NCI-H345 treated with DMSO at 0.1 percent for 48 hours (cell line): Measurements from ENCODE around the gene XIRP2.
"Not testable (repeated sequence)": the region's sequence is repeated elsewhere in the genome, so short reads cannot be mapped to it uniquely, and the experiment has no call there.

Experiments
- DNase-seq: peaks from one replicate; lab custom pipeline; 2025; ENCODE audit not compliant: unreplicated experiment; lab: John Stamatoyannopoulos, UW

XIRP2 gene

DNA sequence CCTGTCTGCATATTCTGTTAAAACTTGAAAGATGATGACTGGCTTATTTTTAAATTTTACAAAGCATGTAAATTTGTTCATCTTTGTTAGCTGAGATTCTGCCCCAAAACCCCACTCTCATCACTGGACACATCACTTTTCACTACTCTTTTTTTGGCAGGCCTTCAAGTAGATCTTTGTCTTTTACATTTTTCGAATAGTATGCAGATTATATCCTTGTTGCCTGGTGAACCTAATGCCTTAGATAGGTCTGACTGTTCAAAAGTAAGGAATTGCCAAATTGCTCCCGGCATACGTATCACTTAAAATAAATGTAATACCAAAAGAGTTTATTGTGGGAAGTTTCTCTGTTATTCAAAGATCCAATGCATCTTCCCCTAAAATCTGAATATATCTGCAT lies 303.3 kb downstream of the XIRP2 start:
- no peak for DNase-seq

DNA sequence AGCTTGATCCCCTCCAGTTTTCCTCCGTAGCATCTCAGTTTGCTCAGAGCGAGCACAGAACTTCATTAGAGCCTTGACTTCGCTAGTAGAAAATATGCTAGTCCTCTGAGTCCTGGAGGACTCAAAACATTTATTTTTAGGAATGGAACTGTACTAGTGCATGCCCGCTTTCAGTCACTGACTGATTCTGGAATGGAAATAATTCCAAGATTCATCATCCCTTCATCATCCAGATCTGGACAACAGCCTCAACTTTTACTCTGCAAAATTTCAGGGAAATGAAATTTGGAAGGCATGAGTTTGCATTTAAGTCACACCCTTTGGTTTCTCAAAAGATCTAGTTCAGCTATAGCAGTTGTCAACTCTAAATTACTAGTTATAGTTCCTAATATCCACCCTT lies 304.6 kb downstream of the XIRP2 start:
- DNase-seq, result no peak

DNA sequence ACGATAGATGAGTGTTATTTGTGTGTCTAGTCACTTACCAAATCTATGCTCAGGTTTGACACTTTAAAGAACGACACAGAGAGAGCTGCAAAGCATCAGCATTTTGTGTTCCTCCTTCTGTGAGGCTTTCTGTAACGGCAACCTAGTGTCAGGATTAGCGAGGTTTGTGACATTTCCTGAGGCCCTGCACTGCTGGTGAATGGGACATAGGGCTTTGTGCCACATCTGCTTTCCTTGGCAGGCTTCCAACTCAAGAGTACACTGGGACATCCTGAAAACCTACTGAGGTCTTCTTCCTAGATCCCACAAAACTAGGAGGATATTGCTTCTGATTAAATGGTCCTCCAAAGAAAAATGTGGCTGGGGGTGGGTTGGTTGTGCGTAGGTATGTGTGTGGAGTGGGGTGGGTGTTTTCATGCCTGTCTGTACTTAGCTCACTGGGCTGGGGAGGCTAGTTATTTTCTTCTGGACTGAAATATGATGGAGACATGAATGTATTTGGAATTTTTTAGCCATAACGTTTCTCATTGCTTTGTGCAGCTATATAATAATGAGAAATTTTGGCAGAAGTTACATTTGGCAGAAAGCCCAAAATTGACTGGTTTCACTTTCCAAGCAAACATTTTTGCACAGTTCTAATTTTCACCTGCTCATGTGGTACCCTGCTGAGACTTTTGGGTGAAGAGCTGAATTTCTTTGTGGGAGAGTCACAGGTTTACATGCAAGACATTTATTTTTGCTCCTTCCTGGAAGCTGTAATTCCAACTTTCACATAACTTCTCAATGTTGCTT lies 308.4 kb downstream of the XIRP2 start:
- DNase-seq, result peak; percentile 68

DNA sequence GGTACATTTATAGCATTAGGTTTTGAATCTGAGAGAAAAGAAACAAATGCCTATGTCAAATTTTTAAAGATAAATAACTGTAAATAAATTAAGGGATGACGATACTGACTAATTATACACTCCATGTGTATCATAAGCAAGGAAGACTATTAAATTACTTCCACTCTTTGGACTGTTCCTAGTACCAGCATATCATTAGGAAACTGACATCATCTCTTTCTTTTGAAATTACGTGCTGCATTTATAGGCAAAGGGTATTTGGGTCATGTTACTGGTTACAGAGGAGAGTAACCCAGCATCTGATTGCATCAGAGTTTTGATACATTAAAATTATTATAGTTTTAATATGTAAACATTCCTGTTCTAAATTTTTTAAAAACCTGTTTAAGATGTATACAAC lies 309.7 kb downstream of the XIRP2 start:
- DNase-seq, result no peak

DNA sequence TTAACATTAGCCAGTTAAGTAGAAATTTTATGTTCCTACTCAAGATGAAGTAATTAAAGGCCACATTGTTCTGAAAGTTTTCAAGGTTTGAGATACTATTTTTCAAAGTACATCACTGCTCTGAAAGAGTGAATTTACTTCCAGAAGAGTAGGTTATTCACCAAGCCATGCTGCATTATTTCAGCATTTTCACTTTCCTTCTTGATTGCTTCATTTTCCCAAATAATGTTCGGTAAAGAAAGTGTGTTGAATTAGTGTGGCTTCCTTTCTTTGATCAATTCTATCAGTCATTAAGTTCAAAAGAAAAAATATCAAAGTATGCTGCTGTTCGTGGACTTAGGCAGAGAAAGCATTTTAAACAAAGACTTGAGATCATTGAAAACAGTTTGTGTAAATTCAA lies 310.3 kb downstream of the XIRP2 start:
- no peak for DNase-seq

DNA sequence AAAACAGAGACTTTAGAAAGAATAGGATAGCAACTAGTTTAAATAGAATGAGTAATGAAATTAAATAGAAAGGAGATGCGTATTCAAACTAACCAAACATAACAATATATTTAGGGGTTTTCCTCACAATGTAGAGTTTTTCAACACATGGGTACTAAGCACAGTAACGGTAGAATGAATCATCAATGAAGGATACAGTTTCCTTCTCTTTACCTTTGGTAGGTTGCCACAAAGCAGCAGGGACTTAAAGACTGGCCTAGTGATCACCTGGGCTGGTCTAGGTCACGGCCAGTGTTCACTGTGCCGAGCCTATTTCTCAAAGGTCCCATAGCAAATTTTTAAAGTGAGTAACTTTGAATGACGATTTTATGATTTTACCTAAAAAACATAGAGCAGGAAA lies 311.7 kb downstream of the XIRP2 start:
- no peak for DNase-seq

DNA sequence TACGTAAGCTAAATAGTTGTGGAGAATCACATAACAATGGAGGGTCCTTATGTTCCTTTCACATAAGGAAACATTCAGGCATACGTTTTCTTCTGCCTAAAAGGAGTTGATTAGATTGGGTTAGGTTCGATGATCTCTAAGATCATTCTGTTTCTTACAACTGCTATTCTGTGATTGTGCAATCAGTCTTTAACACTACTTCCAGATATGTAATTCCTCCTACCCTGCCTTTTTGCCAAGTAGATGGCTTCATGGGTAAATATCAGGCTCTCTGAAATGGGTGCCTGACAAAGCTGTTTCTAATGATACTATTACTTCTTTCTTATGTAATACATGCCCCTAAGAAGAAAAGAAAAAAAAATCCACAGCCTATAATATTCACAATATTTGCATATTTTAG lies 321.5 kb downstream of the XIRP2 start:
- DNase-seq, result no peak

DNA sequence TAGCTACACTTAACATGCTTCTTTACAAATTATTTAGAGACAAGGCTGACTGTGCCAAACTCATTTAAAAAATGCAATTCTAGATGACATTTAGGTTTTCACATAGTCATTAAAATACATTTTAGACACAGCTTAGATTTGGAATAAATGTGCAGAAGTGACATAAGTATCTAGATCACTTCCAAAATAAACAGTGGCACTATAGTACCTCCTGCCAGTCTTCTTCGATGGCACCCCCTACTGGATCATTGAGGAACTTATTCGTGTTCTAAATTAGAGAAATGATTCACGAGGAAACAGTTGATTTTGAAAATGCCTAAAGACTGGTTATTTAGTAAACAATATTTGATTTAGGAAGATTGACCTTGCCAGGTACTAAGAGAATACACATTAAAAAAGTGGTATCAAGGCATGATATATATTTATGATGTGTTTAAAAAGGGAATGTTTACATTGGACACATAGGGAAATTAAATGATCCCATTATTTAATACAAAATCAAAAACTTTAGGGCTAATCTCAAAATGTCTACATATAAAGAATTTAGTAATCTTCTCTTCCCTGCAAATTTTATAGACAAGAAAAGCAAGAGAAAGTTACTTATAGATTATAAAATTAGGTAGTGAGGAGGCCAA lies 323.9 kb downstream of the XIRP2 start:
- peak; percentile 15 for DNase-seq

DNA sequence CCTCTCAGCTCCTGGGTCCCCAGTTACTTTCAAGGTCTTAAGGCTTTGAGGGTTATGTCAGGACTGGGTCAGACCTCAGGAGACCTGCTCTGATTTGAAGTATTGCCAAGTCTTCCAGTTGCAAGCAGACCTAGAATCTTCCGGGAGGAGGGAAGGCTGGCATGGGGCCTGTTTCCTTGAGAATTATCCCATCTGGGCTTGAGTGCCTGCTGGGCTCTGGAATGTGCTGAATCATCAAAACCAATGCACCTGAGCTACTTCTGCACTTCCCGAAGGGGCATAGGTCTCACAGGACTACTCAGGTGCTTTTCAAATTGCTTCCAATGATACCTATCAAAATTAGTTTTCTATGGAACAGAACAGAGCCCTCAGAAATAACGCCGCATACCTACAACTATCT lies 327.3 kb downstream of the XIRP2 start:
- no peak for DNase-seq

DNA sequence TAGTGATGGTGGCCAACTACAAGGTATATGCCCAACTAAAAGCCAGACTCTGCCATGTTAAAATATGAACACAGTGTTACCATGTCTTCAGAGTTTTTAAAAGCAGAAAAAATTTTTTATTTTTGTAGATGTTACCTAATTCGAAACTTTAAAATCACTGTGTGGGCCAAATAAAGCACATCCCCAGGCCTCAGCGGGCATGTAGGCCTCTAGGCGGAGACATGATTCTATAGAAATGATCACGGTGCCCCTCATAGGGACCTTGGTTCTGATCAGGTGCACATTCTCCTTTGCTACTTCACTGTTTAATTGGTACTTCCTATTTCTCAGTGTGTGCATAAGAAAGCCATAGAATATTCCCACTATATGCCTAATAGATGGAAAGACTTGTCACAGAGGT lies 349.2 kb downstream of the XIRP2 start:
- DNase-seq, result no peak

DNA sequence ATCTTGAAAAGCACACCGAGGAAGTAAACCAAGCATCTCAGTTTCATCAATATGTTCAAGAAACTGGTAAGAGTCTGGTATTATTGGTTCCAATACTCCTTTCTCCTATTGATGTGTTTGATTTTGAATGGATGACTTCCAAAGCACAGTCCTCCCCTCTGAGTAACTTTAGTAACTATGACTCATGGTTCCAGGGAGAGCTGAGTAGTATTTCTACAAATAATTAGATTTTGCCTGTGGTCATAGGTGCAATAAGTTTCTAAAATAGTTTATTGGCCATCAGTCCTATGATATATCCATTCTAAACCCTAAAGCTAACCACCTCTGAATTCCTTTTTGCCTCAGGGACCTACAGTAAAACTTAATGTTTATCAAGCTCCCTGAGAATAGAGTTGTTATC lies 352.4 kb downstream of the XIRP2 start:
- no peak for DNase-seq

DNA sequence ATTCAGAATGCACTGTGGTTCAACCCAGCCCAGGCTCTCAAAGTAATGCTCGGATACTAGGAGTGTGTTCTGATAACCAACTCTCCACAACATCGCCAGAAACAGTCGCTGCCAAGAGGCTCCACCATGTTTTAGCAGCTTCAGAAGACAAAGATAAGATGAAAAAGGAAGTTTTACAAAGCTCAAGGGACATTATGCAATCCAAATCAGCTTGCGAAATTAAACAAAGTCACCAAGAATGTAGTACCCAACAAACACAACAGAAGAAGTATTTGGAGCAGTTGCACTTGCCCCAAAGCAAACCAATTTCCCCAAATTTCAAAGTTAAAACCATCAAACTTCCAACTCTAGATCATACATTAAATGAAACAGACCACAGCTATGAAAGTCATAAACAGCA lies 360.9 kb downstream of the XIRP2 start:
- DNase-seq, result no peak

DNA sequence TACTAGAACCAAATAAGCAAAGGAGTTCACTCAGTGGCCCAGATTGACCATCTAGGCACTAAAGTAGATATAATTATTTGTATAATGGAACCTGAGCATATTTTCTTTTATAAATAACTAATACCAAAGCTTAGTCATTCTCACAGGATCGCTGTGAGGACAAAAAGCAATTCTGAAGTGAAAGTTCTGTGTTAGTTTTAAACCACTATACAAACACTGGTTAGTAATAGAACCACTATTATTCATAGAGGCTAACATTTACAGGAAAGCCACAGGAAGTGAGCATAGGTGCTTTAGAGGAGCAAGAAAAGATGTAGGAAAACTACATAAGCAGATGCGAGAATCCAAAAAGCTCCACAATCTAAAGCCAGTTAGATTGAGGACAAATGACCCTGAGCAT lies 364.7 kb downstream of the XIRP2 start:
- DNase-seq, result no peak

DNA sequence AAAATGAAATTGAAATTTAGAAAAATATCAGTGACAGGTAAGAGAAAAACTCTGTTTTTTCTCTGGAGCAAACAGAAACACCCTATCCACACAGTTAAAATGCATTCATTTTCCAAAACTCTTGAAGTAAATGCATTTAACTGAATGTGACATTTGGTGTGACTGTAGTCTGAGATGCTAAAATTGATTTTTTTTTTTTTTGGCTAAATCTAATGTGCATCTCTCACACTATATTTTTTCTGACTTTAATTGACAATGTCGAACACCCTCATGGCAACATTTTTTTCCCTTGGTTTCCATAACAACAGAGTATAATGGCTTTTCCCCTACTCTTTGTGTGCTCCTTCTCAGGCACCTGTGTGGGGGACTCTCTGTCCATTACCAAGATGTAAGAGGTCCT lies 366.4 kb downstream of the XIRP2 start:
- no peak for DNase-seq

DNA sequence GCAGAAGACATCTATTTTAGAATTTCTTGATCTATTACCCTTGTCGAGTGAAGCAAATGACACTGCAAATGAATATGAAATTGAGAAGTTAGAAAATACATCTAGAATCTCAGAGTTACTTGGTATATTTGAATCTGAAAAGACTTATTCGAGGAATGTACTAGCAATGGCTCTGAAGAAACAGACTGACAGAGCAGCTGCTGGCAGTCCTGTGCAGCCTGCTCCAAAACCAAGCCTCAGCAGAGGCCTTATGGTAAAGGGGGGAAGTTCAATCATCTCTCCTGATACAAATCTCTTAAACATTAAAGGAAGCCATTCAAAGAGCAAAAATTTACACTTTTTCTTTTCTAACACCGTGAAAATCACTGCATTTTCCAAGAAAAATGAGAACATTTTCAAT lies 370.4 kb downstream of the XIRP2 start:
- DNase-seq, result no peak

DNA sequence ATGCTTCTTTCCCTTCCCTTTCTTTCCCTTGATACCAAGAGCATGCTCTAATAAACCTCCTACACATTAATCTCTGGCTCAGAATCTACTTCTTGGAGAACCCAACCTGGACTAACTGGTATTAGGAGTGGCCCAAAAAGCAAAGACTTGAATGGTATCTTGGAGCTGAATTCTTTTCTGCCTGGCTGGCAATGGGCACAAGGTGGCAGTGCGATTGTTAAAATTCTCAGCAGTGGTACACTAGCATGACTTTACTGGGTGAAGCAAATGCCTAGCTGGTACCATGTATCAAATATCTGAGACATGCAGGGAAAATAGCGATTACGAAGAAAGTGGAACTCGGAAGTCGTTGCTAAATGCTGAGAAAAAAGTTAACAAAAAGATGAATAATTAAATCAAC lies 376.1 kb downstream of the XIRP2 start:
- DNase-seq, result no peak

DNA sequence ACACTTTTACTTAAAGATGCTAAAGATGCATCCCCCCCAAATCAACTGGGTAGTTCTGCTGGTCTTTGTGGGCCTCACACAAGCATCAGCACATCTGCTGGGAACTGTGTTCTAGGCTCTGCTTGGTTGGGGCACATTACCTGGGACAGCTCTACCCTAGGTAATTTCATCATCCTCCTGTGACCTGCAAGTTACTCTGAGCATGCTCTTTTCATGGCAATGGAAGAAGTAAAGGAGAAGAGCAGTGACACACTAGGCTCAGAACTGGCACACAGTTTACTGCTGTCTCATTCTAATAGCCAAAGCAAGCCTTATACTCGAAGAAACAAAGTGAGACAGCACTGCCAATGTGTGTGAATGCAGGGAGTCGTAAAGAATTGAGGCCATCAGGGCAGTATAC lies 376.7 kb downstream of the XIRP2 start:
- DNase-seq, result no peak

DNA sequence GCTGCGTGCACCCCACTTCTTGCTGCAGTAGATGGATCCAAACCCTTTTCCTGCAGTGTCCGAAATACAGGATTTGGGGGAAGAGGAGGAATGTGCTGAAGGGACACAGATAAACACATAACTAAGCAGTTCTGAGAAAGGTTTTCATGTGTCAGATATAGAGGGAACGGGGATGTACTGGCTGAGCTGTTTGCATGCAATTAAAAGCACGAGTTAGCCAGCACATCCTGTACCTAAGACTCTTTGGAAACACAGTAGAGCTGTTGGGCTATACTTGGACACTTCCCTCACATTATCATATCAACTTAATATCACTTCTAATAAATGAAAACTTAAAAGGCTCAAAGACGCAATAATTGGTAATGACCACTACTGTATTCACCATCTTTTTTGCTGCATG lies 377.4 kb downstream of the XIRP2 start:
- no peak for DNase-seq

DNA sequence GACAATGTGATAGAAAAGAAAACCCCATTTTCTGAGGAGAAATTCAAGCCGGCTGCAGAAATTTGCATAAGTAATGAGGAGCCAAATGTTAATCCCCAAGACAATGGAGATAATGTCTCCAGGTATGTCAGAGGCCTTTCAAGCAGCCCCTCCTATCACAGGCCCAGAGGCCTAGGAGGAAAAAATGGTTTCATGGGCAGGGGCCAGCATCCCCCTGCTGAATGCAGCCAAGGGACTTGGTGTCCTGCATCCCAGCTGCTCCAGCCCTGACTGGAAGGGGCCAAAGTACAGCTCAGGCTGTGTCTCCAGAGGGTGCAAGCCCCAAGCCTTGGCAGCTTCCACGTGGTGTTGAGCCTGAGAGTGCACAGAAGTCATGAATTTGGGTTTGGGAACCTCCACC lies 380.0 kb downstream of the XIRP2 start:
- not testable (repeated sequence) for DNase-seq

DNA sequence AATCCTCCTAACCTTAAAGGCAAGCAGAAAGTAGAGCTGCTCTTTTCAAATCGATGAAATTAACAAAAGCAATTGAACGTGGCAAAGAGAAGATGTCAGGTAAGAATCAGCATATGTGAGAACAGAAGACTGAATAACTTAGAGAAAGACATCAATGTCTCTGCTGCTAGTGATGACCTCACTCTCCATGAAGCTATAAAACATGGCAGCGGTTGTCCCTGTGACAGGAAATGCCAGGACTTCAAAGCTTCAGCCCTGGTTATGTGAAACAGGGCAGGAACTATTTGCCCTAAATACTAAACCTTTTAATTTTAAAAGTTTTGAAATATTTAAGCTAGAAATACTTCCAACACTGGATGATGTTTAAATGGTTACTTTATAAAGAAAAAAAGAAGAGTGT lies 383.7 kb downstream of the XIRP2 start:
- DNase-seq, result no peak

DNA sequence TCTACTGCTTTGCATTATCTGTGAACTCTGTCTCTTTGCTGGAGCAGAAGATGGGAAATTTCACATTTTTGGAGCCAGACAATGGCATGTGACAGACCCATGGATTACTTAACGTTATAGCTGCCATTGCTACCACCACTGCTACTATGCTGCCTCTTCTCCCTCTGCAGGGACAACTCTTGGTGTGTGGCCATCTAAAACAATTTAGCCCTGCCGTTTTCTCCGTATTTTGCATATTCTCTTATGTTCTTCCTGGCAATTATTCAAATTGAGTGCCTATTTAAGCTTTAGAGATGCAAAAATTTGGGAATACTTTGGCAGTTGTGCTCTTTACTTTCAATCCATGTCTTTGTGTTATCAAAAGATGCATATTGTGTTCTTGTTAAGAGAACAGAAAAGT lies 386.8 kb downstream of the XIRP2 start:
- no peak for DNase-seq

DNA sequence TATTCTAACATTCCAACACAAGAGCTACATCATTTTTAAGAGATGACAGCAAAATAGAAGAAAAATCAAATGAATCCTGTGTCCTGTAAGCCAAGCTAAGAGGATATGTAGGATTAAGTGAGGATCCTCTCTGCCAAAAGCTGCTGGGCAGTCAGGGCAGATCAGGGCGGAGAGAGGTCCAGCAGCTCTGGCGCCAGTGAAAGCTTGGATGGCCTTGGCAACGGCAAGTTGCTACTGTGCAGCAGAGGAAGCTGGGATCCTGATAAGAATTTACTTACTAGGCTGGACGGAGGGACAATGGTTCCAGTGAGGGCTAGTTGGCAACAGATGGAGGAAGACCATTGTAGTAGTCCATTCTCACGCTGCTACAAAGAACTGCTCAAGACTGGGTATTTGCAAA lies 391.5 kb downstream of the XIRP2 start:
- DNase-seq, result no peak

DNA sequence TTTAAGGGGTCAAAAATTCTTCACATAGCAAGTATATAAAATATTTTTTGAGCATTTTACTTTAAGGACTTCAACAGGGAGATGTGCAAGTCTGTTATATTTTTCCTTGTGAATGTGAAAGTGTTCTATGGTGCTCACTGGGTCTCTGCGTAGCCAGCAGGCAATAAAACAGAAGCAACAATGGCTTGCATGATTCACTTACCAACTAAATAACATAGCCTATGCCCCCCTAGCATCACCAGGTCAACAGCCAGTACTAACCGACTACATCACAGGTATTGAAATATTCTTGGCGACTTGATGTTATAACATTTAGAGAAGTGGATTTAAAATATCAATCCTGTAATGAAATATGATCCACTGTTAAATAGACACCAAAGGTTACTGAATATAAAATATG lies 398.9 kb downstream of the XIRP2 start:
- DNase-seq, result no peak
